NOMO-1 treated with dmso at 0.1 percent for 144 hours (cell line): Measurements from ENCODE around the gene SULT1C2.

ENCODE experiments used
- DNase-seq: peaks from one replicate; lab custom pipeline; 2025; ENCODE audit not compliant: unreplicated experiment; lab: John Stamatoyannopoulos, UW

Gene SULT1C2

DNA sequence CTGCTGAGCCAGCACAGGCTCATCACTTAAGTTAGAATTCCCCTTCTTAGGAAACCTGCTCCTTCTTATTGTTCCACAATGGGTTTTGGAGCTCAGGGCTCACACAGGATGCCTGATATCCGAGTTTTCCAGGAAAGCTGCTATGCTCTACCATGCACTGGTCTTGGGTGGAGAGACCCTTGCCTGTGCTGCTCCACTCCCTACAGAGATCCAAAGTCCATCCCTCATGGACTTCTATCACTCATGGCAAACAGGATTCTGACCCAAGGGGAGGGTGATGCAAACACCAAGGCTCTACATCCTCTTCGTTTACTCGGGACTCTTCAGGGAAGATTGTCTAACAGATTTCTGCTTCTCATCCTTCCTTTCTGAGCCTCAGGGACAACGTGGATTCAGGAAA is 5.2 kb downstream of the SULT1C2 start:
- no peak for DNase-seq

DNA sequence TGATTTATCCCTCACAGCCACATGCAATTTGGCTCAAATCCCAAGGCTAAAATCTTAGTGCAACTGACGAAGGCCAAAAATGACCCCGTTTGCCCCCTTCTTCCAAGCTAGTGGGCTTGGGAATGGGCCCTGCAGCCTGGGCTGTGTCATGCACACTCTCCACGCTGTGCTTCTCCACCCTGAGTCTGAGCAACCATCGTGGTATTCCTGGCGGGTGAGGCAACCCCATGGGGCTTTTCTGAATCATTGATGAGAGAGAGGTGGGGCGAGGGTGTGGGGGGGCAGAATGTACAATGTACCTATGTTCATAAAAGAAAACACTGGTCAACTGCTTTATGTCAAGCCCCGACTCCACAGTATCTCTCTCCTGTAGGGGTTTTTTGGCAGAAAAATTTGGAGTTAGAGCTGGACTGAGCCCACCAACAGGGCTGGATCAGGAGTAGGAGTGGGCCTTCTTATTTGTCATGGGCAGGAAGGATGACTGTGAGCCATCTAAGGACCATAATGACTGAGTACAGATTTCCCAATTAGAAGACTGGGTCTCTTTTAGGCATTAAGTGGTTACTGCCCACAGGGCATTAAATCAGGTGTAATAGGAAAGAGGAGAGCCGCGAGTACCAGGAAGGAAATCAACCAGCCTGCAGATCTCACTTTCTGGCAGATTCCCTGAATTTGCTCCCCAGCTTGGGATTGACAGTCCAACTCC is 8.9 kb downstream of the SULT1C2 start:
- DNase-seq: no peak

DNA sequence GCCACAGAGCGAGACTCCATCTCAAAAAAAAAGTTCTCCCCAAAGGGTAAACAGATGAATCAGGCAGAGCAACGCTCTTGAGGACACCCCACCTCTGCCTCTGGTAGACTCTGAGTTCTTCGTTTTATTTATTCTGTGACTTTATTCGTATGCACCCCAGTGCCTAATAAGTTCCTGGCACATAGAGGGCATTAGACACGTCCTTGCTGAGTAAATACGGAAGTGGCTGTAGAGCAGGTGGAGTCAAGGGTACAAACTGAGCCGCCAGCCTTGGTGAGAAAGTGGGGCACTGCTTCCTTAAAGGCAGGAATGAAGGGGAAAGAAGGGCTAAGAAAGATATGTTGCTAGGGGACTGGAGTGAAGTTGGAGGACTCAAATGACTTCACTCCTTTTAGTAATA is 12.9 kb downstream of the SULT1C2 start:
- DNase-seq: no peak

DNA sequence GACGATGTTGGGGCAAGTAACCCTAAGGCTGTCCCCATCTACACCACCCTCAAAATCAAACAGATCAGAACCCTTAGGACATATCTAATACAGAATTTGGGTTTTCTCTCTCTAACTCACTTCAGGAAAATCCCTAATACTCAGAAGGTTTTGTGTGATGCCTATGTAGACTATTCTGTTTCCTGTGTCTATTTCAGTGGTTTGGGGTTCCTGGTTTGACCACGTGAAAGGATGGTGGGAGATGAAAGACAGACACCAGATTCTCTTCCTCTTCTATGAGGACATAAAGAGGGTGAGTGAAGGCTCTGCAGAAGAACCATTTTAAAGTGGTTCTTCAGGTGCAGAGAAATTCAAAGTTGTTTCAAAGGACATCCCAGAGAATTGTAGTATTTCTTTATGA is 16.3 kb downstream of the SULT1C2 start:
- DNase-seq: no peak

DNA sequence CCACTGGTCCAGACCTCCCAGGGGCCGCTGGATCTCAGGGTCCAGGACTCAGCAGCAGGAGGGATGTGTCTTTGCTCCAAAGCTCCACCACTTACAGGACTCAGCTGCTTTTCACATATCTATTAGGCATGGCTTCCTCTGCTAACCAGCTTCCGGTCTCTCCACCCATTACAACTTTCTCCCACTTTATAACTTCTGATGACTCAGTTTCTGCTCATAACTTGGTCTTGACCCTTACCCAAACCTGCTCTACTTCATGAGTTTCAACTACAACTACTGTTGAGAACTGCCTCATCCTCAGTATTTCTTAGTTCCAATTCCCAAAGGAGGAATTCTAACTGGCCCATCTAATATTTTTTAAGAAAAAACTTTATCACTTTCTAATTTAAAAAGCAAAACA is 17.2 kb downstream of the SULT1C2 start:
- DNase-seq: no peak

DNA sequence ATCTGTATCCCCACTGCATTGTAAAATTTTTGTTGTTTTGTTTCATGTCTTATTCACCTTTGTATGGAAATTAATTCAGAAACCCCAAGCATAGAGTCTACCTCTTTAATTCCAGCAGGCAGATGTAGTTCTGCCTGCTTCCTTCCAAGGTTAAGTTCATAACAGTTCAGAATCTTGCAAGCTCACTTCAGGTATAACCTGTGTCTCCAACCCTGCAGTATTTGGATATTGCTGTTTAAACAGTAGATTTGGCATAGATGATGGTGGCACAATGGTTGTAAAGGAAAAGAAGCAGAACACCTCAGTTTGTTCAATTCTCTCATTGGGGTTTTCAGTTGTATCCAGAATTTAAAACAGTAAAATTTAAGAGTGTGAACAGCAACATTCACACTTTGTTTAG is 21.2 kb downstream of the SULT1C2 start:
- DNase-seq: no peak

DNA sequence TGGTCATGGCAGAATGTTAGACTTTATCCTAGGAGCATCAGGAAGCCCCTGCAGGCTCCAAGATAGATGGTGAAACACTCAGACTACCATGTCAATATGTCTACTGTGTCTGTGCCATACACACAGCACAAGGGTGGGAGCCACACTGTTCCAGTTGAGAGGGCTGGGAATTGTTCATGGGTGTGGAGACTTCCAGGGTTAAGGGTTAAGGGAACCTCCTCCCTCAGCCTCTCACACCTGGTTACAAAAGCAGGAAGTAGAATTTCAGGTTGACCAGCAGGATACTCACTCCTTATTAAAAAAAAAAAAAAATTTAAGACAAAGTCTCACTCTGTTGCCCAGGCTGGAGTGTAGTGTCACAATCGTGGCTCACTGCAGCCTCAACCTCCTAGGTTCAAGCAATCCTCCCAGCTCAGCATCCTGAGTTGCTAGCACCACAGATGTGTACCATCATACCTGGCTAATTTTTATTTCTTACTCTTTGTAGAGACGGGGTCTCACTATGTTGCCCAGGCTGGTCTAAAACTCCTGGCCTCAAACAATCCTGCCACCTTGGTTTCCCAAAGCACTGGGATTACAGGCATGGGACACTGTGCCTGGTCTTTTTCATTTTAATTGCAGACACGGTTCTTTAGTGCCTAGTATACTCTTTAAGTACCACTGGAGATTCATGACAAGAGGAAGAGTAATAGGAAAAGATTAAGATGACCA is 26.0 kb downstream of the SULT1C2 start:
- no peak for DNase-seq

DNA sequence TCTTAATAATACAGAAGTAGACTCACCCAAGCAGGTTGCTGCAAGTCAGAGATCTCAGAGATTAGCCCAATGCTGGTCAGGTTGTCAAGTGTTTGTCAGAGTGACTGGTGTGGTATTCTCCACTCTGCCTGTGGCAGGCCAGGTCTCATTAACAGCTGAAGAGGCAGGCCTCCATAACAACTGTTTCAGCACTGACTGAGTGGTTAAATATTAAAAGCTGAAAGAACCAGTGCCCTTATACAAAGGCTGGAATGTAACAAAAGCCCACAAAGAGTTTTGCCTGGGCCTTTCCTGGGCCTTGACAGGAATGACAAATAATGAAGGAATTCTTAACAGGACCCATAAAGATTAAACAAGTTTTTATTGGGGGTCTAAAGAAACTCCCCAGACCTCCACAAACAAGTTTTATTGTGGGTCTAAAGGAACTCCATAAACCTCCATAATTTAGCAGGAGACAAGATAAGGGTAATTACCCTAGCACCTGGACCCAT is 26.8 kb downstream of the SULT1C2 start:
- no peak for DNase-seq

DNA sequence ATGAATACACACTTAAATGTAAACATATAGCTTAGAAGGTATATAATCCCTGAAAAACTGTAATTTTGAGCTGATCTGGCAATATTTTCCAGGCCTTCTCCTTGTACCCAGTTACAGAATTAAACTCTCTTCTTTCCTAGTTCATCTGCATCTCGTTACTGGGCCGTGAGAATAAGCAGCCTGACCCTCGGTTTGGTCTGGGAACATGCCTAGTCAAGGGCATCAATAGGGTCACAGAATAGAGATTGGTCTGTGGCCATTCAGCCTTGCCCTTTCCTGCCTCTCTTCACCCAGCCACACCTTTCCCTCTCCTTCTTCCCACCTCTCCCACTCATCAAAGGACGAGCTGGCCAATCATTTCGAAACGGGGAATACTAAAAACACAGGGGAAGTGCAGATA is 27.3 kb downstream of the SULT1C2 start:
- no peak for DNase-seq

DNA sequence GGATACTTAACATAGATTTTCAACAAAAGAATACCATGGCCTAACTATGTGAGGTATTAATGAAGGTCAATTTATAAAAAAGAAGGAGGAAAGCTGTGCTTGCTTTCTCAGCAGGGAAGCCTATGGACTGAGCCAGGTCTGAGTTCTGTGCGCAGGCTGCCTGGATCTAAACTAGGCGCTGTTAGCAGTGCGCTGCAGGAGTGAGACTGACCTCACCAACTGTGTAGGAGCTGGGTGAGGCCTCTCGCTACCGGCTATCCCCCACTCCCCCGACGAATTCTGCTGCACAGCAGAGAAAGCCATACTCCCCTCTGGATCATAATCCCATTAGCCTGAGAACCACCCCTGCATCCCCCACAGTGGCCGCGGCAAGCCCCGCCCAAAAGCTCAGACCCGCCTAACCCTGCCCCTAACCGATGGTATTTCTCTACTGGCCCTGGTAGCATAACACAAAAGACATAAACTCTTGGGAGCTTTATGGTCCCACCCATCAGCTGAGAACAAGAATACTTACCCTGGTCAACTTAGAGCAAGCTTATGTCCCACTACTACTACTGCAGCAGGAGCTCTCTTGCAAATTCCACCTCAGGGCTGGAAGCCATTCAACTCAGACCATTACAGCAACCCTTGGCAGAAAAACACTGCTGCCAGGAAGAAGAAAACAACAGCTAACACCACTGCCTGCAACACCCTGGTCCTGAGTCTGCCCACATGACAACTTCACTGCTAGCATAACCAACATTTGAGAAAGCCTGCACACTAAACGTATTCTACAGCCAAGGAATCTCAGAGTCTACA is 28.0 kb downstream of the SULT1C2 start:
- no peak for DNase-seq

DNA sequence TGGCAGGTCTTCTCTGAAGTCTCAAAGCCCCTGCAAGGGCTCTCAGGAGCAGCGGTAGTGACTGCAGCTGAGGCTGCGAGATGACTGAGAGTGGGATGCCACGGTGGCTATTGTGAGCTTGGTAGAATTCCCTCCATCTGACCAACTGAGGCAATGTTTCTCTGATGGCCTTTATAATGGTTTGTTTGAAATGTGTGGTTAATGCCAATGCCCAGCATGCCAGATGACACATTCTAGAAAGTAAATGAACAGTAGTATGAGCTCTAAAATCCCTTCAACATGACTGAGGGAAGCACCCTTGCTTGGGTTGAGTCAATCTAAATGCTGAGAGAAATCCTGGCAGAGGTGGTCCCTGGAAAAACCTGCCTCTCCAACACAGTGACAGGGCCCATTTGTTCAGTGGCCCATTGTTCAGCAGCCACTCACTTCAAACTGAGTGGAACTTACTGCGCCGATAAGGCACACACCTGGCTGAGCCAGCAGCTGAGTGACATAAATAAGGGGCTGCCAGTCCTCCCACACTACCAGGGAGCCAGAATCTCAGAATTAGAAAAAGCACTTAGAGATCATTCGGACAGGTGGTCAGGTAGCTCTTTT is 31.7 kb downstream of the SULT1C2 start:
- no peak for DNase-seq

DNA sequence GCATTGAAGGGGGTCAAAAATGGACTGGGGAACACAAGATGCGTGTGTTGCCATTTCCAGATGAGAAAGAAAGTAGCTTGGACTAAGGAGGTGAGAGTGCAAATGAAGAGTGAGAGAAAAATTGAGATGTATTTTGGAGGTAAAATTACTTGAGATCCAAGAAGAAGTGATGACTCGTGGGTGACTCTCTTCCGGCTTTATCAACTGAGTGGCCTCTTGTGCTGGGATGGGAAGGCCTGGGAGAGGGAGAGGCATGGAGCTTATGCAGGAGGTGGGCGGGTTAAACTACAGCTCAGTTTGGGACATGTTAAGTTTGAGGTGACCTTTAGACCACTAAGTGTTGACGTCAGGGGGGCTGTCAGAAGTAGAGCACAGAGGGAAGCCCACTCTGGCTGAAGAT is 34.9 kb downstream of the SULT1C2 start:
- DNase-seq: no peak

DNA sequence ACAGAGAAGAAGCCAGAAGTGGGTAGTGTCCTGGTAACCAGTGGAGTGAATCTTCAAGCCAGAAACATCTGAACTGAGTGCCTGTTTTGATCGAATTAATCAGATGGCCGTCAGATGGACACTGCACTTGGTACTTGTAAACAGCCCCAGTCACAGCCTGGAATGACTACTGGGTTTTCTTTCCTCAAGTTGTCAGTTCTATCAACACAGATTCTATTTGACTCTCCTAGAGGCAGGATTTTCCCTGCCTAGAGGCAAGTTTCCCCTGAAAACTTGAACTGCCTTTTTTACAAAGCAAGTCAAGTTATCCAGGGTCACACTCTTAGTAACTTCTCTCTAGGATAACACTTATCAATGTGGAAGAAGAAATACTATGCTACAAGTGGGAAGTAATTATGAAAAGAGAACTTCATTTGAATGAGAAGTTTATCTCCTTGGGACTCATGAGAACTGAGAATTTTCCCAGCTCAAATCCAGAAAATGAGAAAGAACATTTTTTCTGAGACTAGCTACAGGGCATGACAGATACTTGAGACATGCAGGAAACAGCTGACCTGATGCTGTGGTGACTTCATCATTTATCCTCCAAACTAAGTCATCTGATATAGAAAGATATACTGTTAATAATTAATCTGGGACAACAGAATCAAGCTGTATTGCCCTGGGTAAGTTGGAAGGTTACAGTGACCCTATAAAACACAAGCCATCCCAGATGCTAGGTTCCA is 36.0 kb downstream of the SULT1C2 start:
- DNase-seq: no peak

DNA sequence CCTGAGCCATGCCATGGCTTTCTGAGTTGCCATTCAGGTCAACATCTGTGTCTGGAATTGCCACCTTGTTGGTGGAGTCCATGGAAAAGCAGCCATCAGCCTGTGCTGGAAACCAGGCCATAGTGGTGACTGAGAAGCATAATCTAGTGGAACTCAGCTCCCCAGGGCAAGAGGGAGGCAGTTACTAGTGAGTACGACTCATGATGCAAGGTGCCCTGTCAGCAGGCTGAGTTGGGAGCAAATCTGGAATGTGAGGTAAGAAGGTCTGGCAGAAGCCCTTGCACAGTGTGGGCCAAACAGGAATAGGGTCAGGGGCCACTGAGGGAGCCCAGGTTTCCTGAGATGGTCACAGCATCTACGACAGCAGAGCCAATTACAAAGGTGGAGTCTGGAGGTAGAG is 37.1 kb downstream of the SULT1C2 start:
- no peak for DNase-seq

DNA sequence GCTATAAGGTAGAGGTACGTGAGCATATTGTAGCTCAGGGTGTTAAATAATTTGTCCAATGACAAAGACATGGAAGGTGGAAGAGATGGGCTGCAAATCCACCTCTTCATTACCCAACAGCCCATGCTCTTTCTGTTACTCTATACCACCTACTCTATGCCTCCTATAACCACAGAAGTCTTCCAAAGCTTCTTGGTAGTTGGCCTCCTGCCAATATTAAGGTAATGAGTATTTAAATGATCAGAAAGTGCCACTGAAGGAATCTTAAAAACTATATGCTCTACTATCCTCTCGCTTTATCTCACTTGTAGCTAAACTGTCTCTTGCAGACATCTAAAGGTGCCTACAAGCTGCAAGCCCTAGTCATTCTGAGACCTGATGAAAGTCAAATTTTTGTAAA is 41.1 kb downstream of the SULT1C2 start:
- no peak for DNase-seq

DNA sequence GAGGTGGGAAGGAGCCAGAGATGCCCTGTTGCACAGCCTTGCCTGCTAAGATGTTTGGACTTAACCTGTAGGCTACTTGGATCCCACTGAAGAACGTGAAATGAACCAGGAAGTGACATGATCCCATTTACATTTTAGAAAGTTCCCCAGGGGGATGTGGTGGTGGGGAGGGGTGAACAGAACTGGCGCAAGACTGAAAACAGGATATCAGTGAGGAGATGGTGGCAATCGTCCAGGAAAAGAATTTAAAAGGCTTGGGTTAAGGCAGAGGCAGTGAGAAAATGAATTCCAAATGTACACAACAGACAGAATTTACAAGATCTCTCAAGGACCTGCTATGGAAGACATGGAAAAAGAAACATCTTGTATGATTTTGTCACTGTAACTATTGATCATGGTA is 42.3 kb downstream of the SULT1C2 start:
- no peak for DNase-seq

DNA sequence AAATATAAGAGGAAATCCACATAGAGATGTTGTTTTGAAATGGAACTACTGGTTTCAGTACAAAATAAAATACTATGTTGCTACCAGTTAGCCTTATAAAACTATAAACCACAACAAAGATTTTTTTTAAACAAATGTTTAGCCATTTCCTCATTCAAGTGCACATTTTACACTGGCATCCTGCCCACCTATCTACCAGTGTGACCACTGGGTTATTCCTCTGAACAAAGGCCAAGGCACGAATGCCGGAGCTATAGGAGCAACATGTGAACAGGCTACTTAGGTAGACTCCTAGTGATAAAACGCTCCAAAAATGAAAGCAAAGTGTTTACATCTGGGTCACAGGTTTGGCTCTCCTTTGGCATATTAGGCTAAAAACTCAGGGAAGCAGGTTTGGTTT is 57.3 kb downstream of the SULT1C2 start:
- no peak for DNase-seq

DNA sequence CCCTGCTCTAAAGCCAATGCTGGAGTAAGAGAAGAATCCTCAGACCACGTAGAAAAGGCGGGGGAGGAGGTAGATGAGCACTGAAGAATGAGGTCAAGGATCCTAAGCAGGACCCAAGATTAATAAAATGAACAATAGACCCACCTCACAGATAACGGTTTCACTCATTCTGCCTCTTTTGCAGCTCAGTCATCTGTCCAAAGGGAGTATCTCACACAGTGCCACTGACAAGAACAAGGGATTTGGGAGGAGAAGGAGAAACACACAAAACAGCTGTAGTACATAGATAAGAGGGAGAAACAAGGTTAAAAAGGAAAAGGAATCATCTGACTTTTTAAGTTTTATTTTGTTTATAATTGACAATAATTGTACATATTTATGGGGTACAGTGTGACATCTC is 58.1 kb downstream of the SULT1C2 start:
- DNase-seq: no peak

DNA sequence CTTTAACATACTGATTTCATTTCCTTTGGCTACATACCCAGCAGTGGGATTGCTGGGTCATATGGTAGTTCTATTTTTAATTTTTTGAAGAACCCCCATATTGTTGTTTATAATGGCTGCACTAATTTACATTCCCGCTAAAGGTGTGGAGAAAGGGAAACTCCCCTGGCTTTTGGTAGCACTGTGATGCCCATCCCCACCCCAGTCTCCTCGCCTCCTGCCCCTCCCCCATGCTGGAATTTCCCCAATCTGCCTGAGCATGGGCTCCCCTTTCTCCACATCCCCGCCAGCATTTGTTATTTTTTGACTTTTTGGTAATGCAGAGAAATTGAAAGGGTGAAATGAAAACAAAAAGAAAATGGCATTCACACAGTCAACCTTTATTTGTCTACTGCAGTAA is 59.1 kb downstream of the SULT1C2 start:
- DNase-seq: no peak

DNA sequence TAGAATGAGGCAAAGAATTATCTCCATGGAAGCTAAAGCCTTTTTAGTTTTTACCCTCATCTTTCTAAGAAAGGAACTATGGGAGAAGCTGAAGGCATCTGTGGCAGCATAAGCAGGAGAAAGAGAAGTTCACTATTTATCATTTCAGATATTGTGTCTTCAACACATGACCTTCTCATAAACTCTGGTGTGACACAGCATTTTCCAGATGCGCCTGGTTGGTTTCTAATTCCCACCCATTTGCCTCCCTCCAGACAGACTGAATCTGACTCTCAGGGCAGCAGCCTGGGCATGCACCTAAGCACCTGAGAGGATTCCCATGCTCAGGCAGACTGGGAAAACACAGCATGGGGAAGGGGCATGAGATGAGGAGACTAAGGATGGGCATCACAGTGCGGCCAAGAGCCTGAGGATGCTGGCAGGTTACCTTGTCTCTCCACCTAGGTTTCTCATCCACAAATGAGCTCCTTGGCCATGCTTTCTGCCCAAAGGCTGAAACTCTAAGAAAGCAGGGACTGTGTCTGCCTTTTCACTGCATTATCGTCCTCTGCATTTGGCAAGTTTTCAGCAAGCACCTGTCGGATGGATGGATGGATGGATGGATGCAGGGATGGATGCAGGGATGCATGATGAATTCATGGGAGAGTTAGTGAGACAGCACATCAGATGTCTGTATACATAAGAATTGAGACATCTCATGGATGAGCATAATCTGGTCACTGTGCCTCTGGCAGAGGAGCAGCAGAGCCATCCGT is 60.3 kb downstream of the SULT1C2 start:
- no peak for DNase-seq
